LoVo (cell line): ENCODE data around the gene HDAC7.
A peak's percentile ranks its signal among the peaks of the same experiment; 100 is the strongest.

Experiments used
- DNase-seq: peaks from one replicate; pipeline ENCODE4 v3.0.0-alpha.2; 2016; ENCODE audit warnings: low spot score

Gene HDAC7

GRCh38 chr12:47793015-47793681 lies 26.6 kb downstream of the HDAC7 start:
- no peak for DNase-seq

- no peak for DNase-seq
Observed at GRCh38 chr12:47791874-47792273, 27.8 kb downstream of the HDAC7 start.

GRCh38 chr12:47791351-47791746 lies 28.4 kb downstream of the HDAC7 start:
- no peak for DNase-seq

- no peak for DNase-seq
Observed at GRCh38 chr12:47790676-47791350, 28.9 kb downstream of the HDAC7 start.

- no peak for DNase-seq
Observed at GRCh38 chr12:47789712-47790489, 29.8 kb downstream of the HDAC7 start.

- DNase-seq: no peak
Observed at GRCh38 chr12:47789141-47789540, 30.6 kb downstream of the HDAC7 start.

GRCh38 chr12:47787596-47788319 lies 31.9 kb downstream of the HDAC7 start:
- no peak for DNase-seq

- DNase-seq: no peak
Observed at GRCh38 chr12:47786662-47787280, 32.9 kb downstream of the HDAC7 start.

- DNase-seq: no peak
Observed at GRCh38 chr12:47785887-47786661, 33.6 kb downstream of the HDAC7 start.

- no peak for DNase-seq
Observed at GRCh38 chr12:47785036-47785886, 34.4 kb downstream of the HDAC7 start.

GRCh38 chr12:47783821-47784819 lies 35.6 kb downstream of the HDAC7 start:
- no peak for DNase-seq

- DNase-seq: no peak
Observed at GRCh38 chr12:47783024-47783755, 36.5 kb downstream of the HDAC7 start.

- no peak for DNase-seq
Observed at GRCh38 chr12:47782372-47782770, 37.3 kb downstream of the HDAC7 start.

- DNase-seq: no peak
Observed at GRCh38 chr12:47781479-47782371, 38.0 kb downstream of the HDAC7 start.

GRCh38 chr12:47779943-47780504 lies 39.7 kb downstream of the HDAC7 start:
- no peak for DNase-seq

GRCh38 chr12:47779301-47779942 lies 40.3 kb downstream of the HDAC7 start:
- DNase-seq: peak; percentile 84
